Measurements from ENCODE around the gene WDR75. TPM values are rescaled to one million over a fixed set of nuclear protein-coding genes. Genes with fewer than 3 reads are reported as not detected.

The WDR75 gene
- total and polyA plus RNA-seq, 2 of the 13 experiments (the other 11 are each of a cell fraction or from before 2014, with no cell fraction given) = 63.0 to 74.1 TPM

DNA sequence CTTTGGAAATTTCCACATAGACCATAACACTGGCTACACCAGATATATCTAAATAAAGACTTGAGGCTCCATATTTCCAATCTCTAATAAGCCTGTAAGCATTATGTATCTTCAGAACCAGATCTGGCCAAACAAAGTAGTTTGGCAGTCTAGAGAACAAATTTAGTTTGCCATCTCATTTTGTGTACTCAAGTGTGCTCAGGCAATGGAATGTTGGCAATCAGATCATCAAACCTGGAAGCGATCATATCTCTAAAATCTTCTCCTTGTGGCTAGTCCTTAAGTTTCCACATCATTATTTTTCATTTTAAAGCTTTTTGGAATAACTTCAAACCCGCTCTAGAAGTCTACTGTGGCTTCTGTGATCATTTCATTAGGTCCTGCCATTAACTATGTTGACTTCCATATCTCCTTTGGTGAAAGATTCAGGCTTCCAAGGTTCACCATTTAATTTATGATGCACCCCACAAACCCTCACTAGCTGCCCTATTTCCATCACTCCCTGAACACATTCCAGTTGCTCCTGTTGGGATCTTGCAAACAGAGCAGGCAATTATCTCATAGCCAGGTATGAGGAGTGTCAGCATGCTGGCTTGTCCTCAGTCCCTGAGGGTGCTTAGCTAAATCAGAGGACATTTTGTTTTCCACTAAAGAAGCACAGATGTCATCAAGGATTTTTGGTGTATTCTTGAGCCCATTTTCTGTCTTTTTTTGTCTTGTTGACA, 46.2 kb downstream of the WDR75 start:
- in situ Hi-C loops (cut with HindIII; ENCODE audit: extremely low pct_ligation_motif_present, low pct_unique_long_range_greater_than_20kb) (no loop called here), intact Hi-C loops (cut with micrococcal nuclease; ENCODE audit: unreplicated experiment) (no loop called here)
- DNase-seq (ENCODE audit: low spot score) (no peak), ATAC-seq (peak; percentile 23), FAIRE-seq (peak; percentile 8)
- H4K20me1 ChIP-seq (ENCODE audit: insufficient read depth, low read length) = no peaks in the 10 kb centered on the region
- H3K9me3 ChIP-seq (ENCODE audit: low read length) = no peaks in the 10 kb centered on the region
- no peaks in the 10 kb centered on the region for H3K79me2 ChIP-seq (ENCODE audit: insufficient read depth, low read length)
- CTCF ChIA-PET (ENCODE audit: low intra/inter-chr PET ratio, low total read pairs) = no interaction called here
- 21% methylated on average over 2 of the region's 2 CpGs for WGBS (ENCODE audit: low lambda C conversion rate)
- no peak overlapping the region for H2AFZ ChIP-seq (ENCODE audit: low read length)
- POLR2A ChIA-PET = no interaction called here
- no peak overlapping the region for H3K9ac ChIP-seq (ENCODE audit: insufficient read depth, low read depth, low read length)
- H3K4me3 ChIP-seq (replicated peaks in 1 of 3; ENCODE audit: insufficient read depth in 1 of 3, low read depth in 2 of 3, low read length in 3 of 3) = no peak overlapping the region
- no peak overlapping the region for H3K4me2 ChIP-seq (ENCODE audit: low read depth, low read length)
- no peak overlapping the region for H3K27ac ChIP-seq (ENCODE audit: extremely low read length, insufficient read depth, low read length)
- TF ChIP-seq ARHGAP35 (CRISPR knock-in tag; IDR thresholded peaks at IDR 0.05; ENCODE audit: borderline replicate concordance) (no peak), RXRA (CRISPR knock-in tag; IDR thresholded peaks at IDR 0.05) (no peak), ELF4 (CRISPR knock-in tag; IDR thresholded peaks at IDR 0.05; ENCODE audit: borderline replicate concordance) (no peak), ZFP37 (CRISPR knock-in tag; IDR thresholded peaks at IDR 0.05; ENCODE audit: borderline replicate concordance) (no peak), ZNF615 (CRISPR knock-in tag; IDR thresholded peaks at IDR 0.05; ENCODE audit: borderline replicate concordance) (no peak), SRSF4 (IDR thresholded peaks at IDR 0.05; ENCODE audit: low read depth, low read length, poor library complexity, severe bottlenecking) (no peak), NFIC (IDR thresholded peaks at IDR 0.05; ENCODE audit: low read length) (no peak), GTF2F1 (IDR thresholded peaks at IDR 0.05; ENCODE audit: low read length) (no peak), PHF8 (CRISPR knock-in tag; IDR thresholded peaks at IDR 0.05) (no peak)
- TF ChIP-seq, protein P1, sequence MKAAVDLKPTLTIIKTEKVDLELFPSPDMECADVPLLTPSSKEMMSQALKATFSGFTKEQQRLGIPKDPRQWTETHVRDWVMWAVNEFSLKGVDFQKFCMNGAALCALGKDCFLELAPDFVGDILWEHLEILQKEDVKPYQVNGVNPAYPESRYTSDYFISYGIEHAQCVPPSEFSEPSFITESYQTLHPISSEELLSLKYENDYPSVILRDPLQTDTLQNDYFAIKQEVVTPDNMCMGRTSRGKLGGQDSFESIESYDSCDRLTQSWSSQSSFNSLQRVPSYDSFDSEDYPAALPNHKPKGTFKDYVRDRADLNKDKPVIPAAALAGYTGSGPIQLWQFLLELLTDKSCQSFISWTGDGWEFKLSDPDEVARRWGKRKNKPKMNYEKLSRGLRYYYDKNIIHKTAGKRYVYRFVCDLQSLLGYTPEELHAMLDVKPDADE (CRISPR knock-in tag; IDR thresholded peaks at IDR 0.05) = no peak
- TF ChIP-seq, protein P2, sequence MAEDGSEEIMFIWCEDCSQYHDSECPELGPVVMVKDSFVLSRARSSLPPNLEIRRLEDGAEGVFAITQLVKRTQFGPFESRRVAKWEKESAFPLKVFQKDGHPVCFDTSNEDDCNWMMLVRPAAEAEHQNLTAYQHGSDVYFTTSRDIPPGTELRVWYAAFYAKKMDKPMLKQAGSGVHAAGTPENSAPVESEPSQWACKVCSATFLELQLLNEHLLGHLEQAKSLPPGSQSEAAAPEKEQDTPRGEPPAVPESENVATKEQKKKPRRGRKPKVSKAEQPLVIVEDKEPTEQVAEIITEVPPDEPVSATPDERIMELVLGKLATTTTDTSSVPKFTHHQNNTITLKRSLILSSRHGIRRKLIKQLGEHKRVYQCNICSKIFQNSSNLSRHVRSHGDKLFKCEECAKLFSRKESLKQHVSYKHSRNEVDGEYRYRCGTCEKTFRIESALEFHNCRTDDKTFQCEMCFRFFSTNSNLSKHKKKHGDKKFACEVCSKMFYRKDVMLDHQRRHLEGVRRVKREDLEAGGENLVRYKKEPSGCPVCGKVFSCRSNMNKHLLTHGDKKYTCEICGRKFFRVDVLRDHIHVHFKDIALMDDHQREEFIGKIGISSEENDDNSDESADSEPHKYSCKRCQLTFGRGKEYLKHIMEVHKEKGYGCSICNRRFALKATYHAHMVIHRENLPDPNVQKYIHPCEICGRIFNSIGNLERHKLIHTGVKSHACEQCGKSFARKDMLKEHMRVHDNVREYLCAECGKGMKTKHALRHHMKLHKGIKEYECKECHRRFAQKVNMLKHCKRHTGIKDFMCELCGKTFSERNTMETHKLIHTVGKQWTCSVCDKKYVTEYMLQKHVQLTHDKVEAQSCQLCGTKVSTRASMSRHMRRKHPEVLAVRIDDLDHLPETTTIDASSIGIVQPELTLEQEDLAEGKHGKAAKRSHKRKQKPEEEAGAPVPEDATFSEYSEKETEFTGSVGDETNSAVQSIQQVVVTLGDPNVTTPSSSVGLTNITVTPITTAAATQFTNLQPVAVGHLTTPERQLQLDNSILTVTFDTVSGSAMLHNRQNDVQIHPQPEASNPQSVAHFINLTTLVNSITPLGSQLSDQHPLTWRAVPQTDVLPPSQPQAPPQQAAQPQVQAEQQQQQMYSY (CRISPR knock-in tag; IDR thresholded peaks at IDR 0.05) = no peak
- TF ChIP-seq, protein P3, sequence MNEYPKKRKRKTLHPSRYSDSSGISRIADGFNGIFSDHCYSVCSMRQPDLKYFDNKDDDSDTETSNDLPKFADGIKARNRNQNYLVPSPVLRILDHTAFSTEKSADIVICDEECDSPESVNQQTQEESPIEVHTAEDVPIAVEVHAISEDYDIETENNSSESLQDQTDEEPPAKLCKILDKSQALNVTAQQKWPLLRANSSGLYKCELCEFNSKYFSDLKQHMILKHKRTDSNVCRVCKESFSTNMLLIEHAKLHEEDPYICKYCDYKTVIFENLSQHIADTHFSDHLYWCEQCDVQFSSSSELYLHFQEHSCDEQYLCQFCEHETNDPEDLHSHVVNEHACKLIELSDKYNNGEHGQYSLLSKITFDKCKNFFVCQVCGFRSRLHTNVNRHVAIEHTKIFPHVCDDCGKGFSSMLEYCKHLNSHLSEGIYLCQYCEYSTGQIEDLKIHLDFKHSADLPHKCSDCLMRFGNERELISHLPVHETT (CRISPR knock-in tag; conservative IDR thresholded peaks at IDR 0.05) = no peak
- H3K36me3 ChIP-seq (replicated peaks in 1 of 2; ENCODE audit: control insufficient read depth in 1 of 2, insufficient read depth in 2 of 2, low read length in 2 of 2) = no peaks in the 10 kb centered on the region
- H3K27me3 ChIP-seq (ENCODE audit: control insufficient read depth in 1 of 2, insufficient read depth in 2 of 2, low read length in 2 of 2) = no peaks in the 10 kb centered on the region
- BruUV-seq (replicated peaks) = no TSS peak
- H3K4me1 ChIP-seq (ENCODE audit: insufficient read depth, low read length) = no peaks in the 10 kb centered on the region
